Ovary (tissue), 3 donors: ENCODE measurements around the gene EPRS1.

Experiments
- CTCF ChIP-seq, 3 donors: fragments of 450-650 bp in 2 of 3; fragments of 200-600 bp in 1 of 3; IDR thresholded peaks; one replicate each; pipeline versions ENCODE4 v1.5.1 to v1.8.0; 2016 to 2022; ENCODE audit warnings: antibody characterized with exemption in 3 of 3, mild to moderate bottlenecking in 1 of 3
- EP300 ChIP-seq: sonication (generic); formaldehyde crosslinking; IDR thresholded peaks from one replicate; pipeline ENCODE4 v1.6.1; 2017; ENCODE audit warnings: antibody characterized with exemption
- POLR2A ChIP-seq: fragments of 450-650 bp; IDR thresholded peaks from one replicate; pipeline ENCODE4 v1.6.1; 2017; ENCODE audit warnings: antibody characterized with exemption, mild to moderate bottlenecking, moderate library complexity
- donor health status: DM: no; HTN: no; CAD: no.

DNA sequence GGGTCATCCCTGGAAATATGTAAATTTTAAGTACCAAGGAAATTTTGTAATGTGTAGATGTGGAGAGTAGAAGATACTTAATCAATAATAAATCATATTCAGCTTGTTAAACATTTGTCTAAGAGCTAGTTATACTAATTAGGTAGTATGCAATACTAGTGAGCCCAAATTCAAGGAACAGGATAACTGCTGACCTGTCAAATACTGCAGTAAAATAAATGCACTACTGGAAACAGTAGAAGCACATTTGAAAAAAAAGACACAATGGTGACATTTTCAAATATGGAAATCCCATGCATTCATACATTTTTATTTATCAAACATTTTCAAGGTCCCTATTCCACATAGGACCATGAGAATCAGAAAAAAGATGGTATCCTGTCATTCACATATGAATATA is 27.2 kb downstream of the EPRS1 start:
- TF ChIP-seq EP300 (no peak), CTCF (IDR thresholded peaks at IDR 0.05) (no peak), POLR2A (no peak)
